Endothelial cell of umbilical vein (primary cell): ENCODE data around the gene ACTL10.

Experiments
- CTCF ChIP-seq, 2 donors: IDR thresholded peaks; 1 replicate in 1 of 2; 2 replicates in 1 of 2; pipeline ENCODE4 v1.5.1; 2011; ENCODE audit warnings: low read length in 2 of 2, mild to moderate bottlenecking in 2 of 2, moderate library complexity in 2 of 2, control low read depth in 1 of 2, inconsistent platforms in 1 of 2, low read depth in 1 of 2; ENCODE audit not compliant: insufficient read depth in 1 of 2; ENCODE audit errors: extremely low read depth in 1 of 2
- GATA2 ChIP-seq: IDR thresholded peaks from 2 replicates; pipeline ENCODE4 v1.7.0; 2011; ENCODE audit warnings: low read depth, mild to moderate bottlenecking, moderate library complexity, mixed read lengths, low read length; ENCODE audit not compliant: insufficient read length, insufficient read depth
- MYC ChIP-seq: IDR thresholded peaks from one replicate; pipeline ENCODE4 v1.6.1; 2011; ENCODE audit warnings: mild to moderate bottlenecking, low read depth, low read length
- POLR2A ChIP-seq: IDR thresholded peaks from 2 replicates; pipeline ENCODE4 v1.6.1; 2012; ENCODE audit warnings: low read depth, mild to moderate bottlenecking, control low read depth, low read length
- TF ChIP-seq, protein P1 (sequence below): IDR thresholded peaks from 2 replicates; pipeline ENCODE4 v1.6.1; 2011; ENCODE audit not compliant: insufficient read depth, insufficient read length

DNA sequence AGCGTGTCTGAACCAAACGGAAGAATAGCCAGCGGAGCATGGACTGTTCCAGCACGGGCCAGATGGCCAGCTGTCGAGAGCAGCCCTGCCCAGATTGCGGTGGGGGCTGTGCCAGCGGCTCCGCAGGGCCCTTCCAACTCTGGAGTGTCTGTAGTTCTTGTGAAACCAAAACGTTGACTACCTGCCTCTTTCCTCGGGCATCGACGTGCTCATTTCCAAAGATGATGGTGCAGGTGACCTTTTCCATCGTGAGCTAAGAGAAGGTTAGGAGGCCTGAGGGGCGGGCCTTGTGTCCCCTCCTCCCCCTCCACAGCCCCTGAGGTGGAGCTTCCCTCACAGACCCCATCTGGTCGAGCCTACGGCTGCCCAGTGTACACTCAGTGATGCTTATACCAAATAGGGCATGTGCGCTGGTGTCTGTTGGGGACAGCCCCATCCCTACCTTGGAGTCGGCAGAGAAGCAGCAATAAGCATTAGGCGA lies 17.5 kb upstream of the ACTL10 start:
- TF ChIP-seq, protein P1, sequence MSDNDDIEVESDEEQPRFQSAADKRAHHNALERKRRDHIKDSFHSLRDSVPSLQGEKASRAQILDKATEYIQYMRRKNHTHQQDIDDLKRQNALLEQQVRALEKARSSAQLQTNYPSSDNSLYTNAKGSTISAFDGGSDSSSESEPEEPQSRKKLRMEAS, result no peak
- TF ChIP-seq CTCF (IDR thresholded peaks at IDR 0.05; ENCODE audit: extremely low read depth in 1 of 2, insufficient read depth in 1 of 2, low read depth in 1 of 2, low read length in 2 of 2) (no peak), POLR2A (no peak), GATA2 (no peak), MYC (no peak)
